DOHH2 (cell line): ENCODE measurements around the gene RNASEH2C.

Experiments used
- H3F3A ChIP-seq: fragments of 200-600 bp; sonication (generic), shearing (Covaris generic); 2 replicates; pipeline ENCODE4 v1.6.0; 2016; ENCODE audit warnings: antibody characterized with exemption, mild to moderate bottlenecking; ENCODE audit not compliant: control insufficient read depth, insufficient read depth
- H3K27ac ChIP-seq: fragments of 200-600 bp; sonication (generic); 2 replicates; pipeline ENCODE4 v1.5.1; 2014; ENCODE audit warnings: low read depth, mild to moderate bottlenecking, low read length, moderate library complexity
- H3K27me3 ChIP-seq: fragments of 200-600 bp; sonication (generic); 2 replicates; pipeline ENCODE4 v1.6.1; 2014; ENCODE audit warnings: mild to moderate bottlenecking, low read length, mixed read lengths; ENCODE audit not compliant: control insufficient read depth
- H3K36me3 ChIP-seq: fragments of 200-600 bp; sonication (generic); 2 replicates; pipeline ENCODE4 v1.6.1; 2014; ENCODE audit warnings: mild to moderate bottlenecking, low read length, moderate library complexity, mixed read lengths; ENCODE audit not compliant: control insufficient read depth
- H3K4me1 ChIP-seq: fragments of 200-600 bp; sonication (generic); 2 replicates; pipeline ENCODE4 v1.6.1; 2014; ENCODE audit warnings: mild to moderate bottlenecking, low read length, mixed read lengths; ENCODE audit not compliant: control insufficient read depth
- H3K4me2 ChIP-seq: fragments of 200-600 bp; sonication (generic); 2 replicates; pipeline ENCODE4 v1.6.0; 2014; ENCODE audit warnings: mild to moderate bottlenecking, low read length, moderate library complexity
- H3K4me3 ChIP-seq: fragments of 200-600 bp; sonication (generic); 2 replicates; pipeline ENCODE4 v1.5.1; 2014; ENCODE audit warnings: mild to moderate bottlenecking, low read length, mixed read lengths
- H3K79me2 ChIP-seq: fragments of 200-600 bp; sonication (generic); 2 replicates; pipeline ENCODE4 v1.6.1; 2014; ENCODE audit warnings: mild to moderate bottlenecking, low read length, mixed read lengths; ENCODE audit not compliant: control insufficient read depth
- H3K9me2 ChIP-seq: fragments of 200-600 bp; sonication (generic); replicated peaks from 2 replicates; pipeline ENCODE4 v1.6.1; 2014; ENCODE audit warnings: mild to moderate bottlenecking, low read length, mixed read lengths; ENCODE audit not compliant: control insufficient read depth
- H3K9me3 ChIP-seq: fragments of 200-600 bp; sonication (generic); 2 replicates; pipeline ENCODE4 v1.6.1; 2014; ENCODE audit warnings: antibody characterized with exemption, low read length, mixed read lengths; ENCODE audit not compliant: control insufficient read depth, insufficient read depth
- H4K20me1 ChIP-seq: fragments of 200-600 bp; sonication (generic); 2 replicates; pipeline ENCODE4 v1.6.0; 2014; ENCODE audit warnings: low read depth, mild to moderate bottlenecking, antibody characterized with exemption, low read length, moderate library complexity; ENCODE audit not compliant: control insufficient read depth, insufficient read depth
- CTCF ChIP-seq: fragments of 200-600 bp; sonication (generic); IDR thresholded peaks from one replicate; pipeline ENCODE4 v1.5.1; 2014; ENCODE audit warnings: antibody characterized with exemption, mild to moderate bottlenecking, low read depth, low read length; ENCODE audit not compliant: poor library complexity, severe bottlenecking
- EZH2phosphoT487 ChIP-seq: fragments of 200-600 bp; sonication (generic); IDR thresholded peaks from 2 replicates; pipeline ENCODE4 v1.6.1; 2017; ENCODE audit warnings: borderline replicate concordance, mild to moderate bottlenecking, antibody characterized with exemption, low read length, moderate library complexity, mixed read lengths

Gene RNASEH2C

GRCh38 chr11:65712633-65713076 is 7.9 kb downstream of the RNASEH2C start:
- peak overlapping the region; percentile 93 for H3K4me2 ChIP-seq
- H3K9me3 ChIP-seq = no peaks in the 10 kb centered on the region
- no peak for TF ChIP-seq EZH2phosphoT487
- no peak for TF ChIP-seq CTCF
- H3F3A ChIP-seq = no peaks in the 10 kb centered on the region
- H3K4me1 ChIP-seq = peaks cover 22% of the 10 kb centered on the region
- H3K27ac ChIP-seq = peak overlapping the region; percentile 88
- no peaks in the 10 kb centered on the region for H4K20me1 ChIP-seq
- peaks cover 22% of the 10 kb centered on the region for H3K79me2 ChIP-seq
- H3K9me2 ChIP-seq = no peaks in the 10 kb centered on the region
- H3K27me3 ChIP-seq = no peaks in the 10 kb centered on the region
- peak overlapping the region; percentile 95 for H3K4me3 ChIP-seq
- H3K36me3 ChIP-seq = peaks cover 48% of the 10 kb centered on the region

- Histone ChIP-seq H3K27ac (peak within 1 kb of the TSS; percentile 88), H3K9me2 (no peaks in the 10 kb centered on the region), H3K36me3 (peaks cover 42% of the 10 kb centered on the region), H3K4me3 (peak within 1 kb of the TSS; percentile 95), H3K27me3 (no peaks in the 10 kb centered on the region), H3K9me3 (no peaks in the 10 kb centered on the region), H3K79me2 (peaks cover 18% of the 10 kb centered on the region), H4K20me1 (no peaks in the 10 kb centered on the region), H3K4me1 (peaks cover 22% of the 10 kb centered on the region), H3K4me2 (peak within 1 kb of the TSS; percentile 93), H3F3A (no peaks in the 10 kb centered on the region)
- peak; percentile 87 for TF ChIP-seq CTCF
- TF ChIP-seq EZH2phosphoT487 = no peak
Measured at GRCh38 chr11:65711785-65712632, 8.6 kb downstream of the RNASEH2C start, which contains the start of gene KAT5. Gene KAT5, plus strand, starts transcription at chr11:65712252. Its CDS starts 16 bp downstream, at chr11:65712268.

GRCh38 chr11:65710421-65710820 is 10.2 kb downstream of the RNASEH2C start:
- Histone ChIP-seq H3K79me2 (peaks cover 18% of the 10 kb centered on the region), H3K4me2 (no peak overlapping the region), H3K9me3 (no peaks in the 10 kb centered on the region), H3K27me3 (0 out of 2 replicates have a peak, but pooled peaks cover 3% of the 10 kb centered on the region), H3F3A (no peaks in the 10 kb centered on the region; the same call in 1 of the 2 replicates), H3K4me3 (no peak overlapping the region), H3K36me3 (peaks cover 27% of the 10 kb centered on the region), H3K27ac (no peak overlapping the region), H3K9me2 (no peaks in the 10 kb centered on the region), H4K20me1 (no peaks in the 10 kb centered on the region), H3K4me1 (peaks cover 28% of the 10 kb centered on the region)
- no peak for TF ChIP-seq CTCF
- no peak for TF ChIP-seq EZH2phosphoT487
